GM18868 (cell line): ENCODE measurements around the gene MAN2C1.
"Not testable (repeated sequence)": the region's sequence is repeated elsewhere in the genome, so short reads cannot be mapped to it uniquely, and the experiment has no call there.

ENCODE experiments used
- ATAC-seq: cut with Tn5 transposase; IDR thresholded peaks from one replicate; pipeline ENCODE4 v1.9.1; 2021; ENCODE audit warnings: mild to moderate bottlenecking, moderate library complexity; ENCODE audit not compliant: unreplicated experiment

The MAN2C1 gene

DNA sequence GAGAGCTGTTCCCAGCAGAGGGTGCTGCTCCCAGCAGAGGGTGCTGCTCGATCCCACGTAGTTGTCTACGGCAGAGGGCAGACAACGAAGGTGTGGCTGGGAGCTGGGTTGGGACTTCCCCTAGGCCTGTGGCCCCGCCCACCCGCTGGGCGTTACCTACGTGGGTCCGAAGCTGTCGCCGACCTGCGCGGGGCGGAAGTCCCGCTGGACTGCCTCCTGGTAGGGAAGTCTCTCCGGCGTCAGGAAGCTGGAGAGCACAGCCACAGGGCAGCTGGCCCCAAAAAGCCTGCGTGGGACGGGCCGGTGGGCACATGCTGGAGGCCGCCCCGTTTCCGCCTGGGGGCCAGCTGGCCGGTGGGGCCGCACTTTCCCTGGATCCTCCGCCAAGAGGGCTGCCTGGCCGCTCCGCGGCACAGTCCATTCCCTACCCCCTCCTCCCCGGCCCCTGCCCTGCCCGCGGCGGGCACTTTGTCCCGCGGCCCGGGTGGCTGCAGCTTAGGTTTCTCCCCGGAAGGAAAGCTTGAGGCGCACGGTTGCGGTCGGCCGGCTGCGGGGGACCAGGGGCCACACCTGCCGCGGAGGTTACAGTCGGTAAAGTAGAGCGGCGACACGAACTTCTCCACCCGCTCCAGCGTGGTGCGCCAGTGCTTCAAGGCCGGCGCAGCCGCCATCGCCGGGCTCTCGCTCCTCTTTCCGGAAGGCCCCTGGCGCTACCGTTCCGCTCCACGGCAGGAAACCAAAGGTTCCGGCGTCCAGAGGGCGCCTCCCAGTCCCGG lies at the start of gene MAN2C1:
MAN2C1 (minus strand) TSS at position 695 of the 776 bp plus-strand sequence; CDS start at position 671, 24 bp downstream.
- ATAC-seq: peak; percentile 89

DNA sequence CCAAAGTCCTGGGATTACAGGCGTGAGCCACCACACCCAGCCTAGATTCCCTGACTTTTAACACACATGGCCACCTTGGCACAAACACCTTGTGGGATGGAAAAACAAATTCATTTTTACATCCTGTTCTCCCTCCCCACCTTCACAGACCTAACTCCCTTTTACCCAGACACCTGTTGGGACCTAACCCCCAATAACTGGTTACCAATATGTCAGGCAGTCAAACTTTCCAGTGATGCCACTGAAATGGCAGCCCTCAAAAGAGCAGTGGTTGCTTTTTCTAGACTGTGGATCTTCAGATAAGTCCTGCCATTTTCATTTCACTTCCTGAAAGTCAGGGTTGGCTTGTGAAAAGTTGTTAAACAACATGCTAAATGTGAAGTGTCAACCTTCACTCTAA lies 48.2 kb upstream of the MAN2C1 start:
- no peak for ATAC-seq

DNA sequence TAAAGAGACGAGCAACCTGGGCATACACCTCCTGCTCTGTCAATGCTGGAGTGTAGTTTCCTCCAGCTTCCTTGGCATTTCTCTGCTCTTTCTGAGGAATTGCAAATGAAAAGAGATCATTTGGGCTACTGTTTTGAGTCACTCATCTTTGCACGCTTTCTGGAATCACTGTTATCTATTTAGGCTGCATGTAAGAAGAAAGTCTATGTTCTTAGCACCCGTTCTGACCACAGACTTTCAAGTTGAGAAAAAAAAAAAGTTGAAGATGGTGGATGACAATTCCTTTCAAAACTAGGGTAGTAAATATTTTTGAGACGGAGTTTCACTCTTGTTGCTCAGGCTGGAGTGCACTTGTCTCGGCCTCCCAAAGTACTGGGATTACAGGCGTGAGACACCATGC lies 41.8 kb upstream of the MAN2C1 start:
- no peak for ATAC-seq

DNA sequence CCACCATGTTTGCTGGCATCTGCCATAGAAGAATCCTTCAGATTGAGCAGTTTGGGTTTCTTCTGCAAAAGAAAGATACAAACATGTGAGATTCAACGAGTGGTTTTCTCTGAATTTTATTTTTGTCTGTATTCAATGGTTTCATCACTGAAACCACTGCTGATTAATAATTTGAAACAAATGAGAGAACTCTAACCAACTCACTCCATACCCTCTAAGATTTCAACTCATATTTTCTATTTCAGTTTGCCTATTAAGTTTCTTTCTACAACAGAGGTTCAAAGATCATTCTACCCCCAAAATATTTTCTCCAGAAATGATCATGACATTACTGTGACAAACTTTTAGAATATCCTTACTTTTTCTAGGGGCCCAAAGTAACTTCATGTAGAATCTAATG lies 38.7 kb upstream of the MAN2C1 start:
- ATAC-seq: no peak

DNA sequence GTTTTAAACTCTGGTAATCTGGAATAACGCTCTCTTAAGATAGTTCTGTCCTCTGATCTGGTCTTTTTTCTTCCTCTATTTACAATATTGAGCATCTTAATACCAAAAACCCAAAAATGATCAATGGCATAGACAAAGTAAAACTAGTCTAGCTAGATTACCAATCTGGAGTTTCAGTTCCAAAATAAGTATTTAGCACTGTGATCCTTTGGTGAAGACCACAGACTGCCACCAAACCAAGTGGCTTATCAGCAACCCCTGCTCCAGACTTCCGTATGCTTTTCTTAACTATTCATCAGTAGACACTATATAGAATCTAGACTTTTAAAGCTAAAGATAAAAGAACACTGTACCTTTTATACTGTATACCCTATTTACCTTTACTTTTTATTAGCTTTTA lies 35.5 kb upstream of the MAN2C1 start:
- no peak for ATAC-seq

DNA sequence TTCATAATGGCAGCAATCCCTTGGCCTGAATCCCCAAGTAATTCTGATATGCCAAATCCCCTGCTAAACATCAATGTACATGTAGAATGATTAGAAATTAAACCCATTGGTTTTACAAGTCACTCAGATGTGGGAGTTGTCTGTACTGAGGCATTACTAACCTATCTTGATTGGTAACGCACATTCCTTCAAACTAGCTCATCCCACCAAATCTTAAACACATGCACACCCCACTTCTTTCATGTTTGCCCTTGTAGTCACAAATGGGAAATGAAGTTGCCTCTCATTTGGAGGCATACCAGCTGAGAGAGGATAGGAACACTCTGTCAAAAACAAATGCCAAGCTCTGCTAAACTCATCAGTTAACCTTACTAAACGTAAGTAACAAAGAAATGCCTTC lies 29.1 kb upstream of the MAN2C1 start:
- ATAC-seq: no peak

DNA sequence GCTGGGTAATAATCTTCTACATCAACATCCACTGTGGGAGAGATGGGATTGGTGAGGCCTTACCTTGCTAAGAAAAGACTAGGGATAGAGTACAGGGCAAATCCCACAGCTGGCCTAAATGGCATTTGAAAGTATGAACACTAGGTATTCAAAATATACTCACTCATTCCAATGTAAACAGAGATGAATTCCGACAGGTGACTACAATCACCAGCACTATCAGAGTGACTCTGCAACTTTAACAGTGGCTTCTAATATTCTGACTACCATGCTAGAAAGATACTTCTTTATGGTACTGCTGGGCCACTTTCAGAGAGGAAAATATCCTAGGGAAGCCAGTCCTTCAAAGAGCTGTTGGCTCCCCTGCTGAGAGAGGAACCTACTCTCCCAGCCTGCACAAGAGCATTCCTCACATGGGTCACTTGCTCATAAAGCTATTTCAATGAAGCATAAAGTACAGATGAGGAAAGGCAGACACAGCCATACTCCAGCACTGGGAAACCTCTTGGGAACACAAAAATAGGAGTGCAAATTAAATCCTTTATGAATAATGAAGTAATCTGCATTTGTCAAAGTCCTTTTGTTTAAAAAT lies 21.5 kb upstream of the MAN2C1 start:
- no peak for ATAC-seq

DNA sequence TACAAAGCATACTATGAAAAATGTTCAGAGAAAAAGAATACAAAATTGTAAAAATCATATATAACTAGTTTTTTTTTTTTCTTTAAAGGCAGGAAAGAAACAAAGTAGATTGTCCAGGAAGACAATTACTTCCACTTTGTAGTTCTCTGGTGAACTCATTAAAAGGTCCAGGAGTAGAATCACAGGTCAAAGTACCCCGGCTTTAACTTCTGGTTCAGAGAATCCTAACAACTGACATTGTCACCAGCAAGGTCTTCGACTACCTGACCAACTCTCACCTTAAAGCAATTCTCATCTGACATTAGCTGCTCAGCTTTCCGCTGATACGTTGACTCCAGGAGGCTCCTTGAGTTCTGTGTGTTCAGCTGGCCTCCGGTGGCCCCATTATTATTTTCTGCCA lies 15.6 kb upstream of the MAN2C1 start:
- not testable (repeated sequence) for ATAC-seq

DNA sequence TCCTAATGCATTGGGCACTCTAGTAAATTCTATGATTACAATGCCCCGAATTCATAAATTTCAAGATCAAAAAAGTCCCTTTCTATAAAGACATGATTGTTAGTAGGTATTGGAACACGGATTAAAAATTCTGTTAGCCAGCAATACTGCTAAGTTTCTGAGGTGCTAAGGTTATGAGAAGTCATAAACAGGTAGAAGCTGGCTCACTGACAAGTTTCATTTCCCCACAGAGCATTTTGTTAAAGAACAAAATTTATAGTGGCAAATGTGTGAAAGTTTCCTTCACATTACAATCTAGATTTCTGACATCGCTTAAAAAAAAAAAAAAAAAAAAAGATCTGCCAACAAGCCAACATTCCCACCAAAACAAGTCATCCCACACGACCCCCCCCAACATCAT lies 12.4 kb upstream of the MAN2C1 start:
- no peak for ATAC-seq

DNA sequence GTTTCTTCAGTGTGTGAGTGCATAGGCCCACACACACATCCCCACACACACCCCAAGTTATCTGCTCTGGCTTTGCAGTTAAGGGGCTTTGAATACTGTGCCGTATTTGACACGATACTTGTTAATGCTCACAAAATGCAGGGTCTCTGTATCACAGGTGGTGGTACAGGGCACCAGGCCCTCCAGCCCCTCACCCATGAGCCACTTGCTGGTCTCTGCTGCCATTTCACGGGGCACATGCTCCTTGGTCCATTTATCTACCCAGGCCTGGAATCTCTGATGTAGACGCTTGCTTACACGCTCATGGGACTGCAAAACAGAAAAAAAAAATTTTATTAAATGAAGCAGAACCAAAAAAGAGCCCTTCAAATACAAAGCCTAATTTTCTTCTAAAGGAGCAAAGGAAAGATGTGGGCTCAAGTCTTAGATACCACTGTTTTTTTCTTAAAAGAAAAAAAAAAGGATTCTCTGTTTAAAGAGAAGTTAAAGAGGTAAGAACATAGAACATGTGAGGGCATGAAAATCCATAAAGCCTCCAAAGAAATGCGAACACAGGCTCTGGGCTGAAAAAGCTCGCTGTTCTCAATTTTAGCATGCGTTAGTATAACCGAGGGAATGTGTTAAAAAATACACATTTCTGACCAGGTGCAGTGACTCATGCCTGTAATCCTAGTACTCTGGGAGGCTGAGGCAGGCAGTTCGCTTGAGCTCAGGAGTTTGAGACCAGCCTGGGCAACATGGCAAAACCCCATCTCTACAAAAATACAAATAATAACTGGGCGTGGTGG lies 3.7 kb upstream of the MAN2C1 start:
- no peak for ATAC-seq

DNA sequence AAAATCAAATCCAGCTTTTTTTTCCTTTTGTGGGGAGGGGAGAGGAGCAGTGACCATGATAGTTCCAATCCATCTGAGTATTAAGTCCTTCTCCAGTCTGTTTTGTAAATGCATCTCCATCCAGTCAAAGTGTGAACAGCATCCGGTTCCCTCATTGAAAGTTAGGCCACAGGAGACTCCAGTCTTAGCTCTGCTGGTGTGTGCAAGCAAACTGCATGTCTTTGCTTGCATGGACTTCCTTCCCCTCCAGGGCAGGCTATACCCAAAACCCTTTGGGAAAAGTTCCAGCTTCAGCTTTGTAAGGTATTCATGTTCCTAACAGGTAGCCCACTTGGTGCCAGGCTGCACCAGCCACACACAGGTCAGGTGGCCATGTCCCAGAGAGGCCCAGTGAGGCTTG lies 3.1 kb upstream of the MAN2C1 start:
- ATAC-seq: no peak

DNA sequence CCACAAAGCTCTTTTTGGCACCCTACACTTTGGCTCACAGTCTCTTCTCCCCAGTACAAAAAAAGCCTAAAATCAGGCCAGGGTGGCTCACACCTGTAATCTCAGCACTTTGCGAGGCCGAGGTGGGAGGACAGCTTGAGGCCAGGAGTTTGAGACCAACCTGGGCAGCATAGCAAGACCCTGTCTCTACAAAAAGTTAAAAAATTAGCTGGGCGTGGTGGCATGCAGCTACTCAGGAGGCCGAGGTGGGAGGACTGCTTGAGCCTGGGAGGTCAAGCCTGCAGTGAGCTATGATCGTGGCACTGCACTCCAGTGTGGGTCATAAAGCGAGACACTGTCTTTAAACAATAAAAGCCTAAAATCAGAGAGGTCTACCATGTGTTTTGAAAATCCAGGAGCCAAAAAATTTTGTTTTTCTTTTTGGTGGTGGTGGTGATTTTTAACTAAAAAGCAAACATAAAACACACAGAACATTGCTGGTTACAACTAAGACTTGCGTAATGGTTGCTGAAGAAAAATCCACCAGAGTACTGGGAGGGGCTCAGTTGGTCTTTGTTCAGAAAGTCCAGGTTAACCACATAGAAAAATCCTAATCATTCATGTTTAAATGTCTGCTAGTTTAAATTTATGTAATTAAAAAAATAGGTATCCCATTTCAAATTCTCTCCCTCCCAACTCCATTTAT lies 1.6 kb upstream of the MAN2C1 start:
- ATAC-seq: no peak

DNA sequence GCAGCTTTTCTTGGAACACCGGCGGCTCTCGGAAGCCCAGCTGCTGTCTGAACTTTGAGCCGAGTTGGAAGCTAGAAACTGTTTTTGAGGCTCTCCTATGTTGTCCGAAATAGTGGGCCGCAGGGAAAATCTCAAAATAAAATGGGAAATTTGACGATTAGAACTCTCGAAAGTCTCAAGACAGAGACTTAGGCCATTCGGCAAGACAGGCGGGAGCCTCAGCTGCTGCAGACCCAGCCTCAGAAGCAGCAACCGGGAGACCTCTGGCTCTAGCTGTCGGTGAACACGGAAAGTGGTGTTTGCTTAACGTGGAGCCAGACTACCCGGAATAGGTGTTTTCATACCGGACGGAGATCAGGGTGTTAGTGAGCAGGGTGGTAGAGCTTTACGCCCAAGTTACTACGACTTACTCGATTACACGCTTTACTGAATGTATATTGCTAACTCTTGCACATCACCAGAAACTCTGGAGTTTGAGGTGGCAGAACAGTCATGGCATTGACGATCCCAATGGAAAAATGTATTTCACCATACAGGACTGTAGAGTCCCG lies 357 bp upstream of the MAN2C1 start:
- no peak for ATAC-seq

DNA sequence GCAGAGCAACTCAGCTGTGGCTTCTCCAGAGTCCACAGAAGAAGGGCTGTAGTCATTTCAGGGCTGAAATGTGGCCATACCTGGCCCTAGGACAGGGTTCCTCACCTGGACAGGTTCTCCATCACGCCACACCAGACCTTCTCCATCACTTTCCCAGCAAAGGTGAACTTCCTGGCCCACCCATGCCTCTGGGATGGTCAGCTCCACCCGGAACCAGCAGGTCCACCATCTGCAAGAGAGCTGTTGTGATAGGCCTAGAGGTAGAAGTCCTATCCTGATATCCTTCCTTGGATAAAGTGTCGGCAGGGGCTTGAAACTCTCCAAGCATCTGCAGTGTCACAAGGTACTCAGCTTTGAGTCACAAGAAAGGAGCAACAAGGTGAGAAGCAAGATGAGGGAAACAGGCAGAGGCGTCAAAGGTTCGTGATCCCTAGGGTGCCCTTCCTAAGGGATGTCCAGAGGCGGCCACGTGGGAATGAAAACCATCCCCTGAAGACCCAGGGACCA lies 948 bp downstream of the MAN2C1 start:
- ATAC-seq: no peak

DNA sequence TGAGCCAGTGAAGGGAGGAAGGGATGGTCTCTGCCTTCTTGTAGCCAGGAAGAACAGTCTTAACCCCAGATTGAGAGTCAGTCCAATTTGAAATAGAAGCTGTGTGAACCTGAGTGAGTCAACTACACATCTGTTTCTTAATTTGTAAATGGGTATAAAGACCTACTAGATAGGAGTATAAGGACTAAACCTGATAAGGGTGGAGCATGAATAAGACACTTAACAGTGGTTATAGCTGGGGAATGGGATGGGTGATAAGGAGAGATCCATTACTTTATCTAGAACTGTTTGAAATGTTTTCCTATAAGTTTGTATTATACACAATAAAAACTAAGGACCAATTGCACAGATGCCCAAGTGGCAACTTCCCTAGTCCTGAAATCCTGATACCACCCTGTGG lies 1.4 kb downstream of the MAN2C1 start:
- ATAC-seq: no peak

DNA sequence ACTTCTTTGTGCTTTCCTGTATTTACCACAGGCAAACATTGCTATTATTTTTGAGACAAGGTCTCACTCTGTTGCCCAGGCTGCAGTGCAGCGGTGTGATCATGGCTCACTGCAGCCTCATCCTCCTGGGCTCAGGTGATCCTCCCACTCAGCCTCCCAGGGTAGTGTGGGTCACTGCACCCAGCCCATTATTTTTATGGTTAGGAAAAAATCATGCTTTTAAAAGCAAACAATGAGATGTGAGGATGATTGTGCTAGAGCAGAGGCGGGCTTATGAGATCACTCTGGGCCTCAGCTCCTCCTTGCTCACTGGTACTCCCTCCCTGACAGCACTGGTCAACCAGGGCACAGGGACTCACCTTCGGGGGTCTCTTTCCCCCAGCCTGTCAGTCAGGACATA lies 2.2 kb downstream of the MAN2C1 start:
- ATAC-seq: no peak

DNA sequence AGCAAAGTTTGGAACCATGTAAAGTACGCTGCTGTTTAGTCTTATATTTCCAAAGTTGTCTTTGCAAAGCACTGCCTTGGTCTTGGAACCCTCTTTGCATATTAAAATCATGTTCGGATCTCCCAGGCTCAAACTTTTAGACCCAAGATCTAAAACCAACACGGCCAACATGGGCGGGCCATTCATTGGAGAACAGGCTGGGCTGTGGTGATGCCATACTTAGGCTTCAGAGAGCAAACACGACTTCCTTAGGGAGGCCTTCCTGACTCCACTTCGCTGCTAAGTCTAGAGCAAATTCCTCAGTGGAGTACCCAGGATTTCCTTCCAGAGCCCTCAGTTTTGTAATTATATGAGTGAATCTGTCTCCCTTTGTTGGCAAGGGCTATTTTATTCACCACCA lies 3.5 kb downstream of the MAN2C1 start:
- no peak for ATAC-seq

DNA sequence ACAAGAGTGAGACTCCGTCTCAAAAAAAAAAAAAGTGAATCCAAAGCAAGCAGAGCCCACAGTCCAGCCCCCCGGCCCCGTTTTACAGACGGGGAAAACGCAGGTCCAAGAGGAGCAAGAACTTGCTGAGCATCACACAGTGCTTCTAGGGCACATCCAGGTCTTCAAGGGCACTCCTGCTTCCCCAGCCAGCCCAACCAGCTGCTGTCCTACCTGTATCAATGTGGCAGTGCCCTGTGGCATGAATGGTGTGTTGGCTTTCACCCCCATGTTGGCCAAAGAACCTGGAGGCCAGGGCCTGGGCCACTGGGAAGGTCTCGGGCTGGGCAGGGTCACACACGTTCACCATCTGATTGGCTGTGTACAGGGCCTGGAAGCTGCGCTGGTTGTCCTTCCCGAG lies 4.6 kb downstream of the MAN2C1 start:
- no peak for ATAC-seq

DNA sequence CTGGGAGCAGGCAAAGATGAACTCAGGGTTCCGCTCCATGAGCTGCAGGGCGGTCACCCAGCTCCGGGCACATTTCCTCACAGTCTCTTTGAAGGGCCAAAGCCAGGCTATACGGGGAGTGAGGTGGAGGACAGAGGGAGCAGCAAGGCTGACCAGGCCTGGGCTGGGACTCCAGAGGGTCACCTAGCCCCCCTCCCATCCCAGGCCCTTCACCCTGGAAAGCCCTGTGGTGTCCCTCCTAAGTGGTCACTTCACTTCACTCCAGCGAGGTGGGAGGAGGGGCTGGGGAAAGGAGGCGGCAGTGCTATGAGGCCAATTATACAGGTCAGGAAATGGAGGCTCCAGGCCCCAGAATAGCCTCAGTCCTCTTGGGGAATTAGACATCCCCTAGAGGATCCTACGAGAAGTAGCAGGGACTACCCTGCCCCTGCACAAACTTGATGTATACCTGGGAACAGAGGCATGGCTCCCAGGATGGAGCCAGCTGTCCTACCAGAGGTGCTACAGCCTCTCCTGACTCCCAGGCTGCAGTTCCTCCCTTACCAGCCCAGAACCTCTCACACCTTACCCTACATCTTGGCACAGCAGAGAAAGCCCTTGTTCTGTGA lies 5.7 kb downstream of the MAN2C1 start:
- no peak for ATAC-seq

DNA sequence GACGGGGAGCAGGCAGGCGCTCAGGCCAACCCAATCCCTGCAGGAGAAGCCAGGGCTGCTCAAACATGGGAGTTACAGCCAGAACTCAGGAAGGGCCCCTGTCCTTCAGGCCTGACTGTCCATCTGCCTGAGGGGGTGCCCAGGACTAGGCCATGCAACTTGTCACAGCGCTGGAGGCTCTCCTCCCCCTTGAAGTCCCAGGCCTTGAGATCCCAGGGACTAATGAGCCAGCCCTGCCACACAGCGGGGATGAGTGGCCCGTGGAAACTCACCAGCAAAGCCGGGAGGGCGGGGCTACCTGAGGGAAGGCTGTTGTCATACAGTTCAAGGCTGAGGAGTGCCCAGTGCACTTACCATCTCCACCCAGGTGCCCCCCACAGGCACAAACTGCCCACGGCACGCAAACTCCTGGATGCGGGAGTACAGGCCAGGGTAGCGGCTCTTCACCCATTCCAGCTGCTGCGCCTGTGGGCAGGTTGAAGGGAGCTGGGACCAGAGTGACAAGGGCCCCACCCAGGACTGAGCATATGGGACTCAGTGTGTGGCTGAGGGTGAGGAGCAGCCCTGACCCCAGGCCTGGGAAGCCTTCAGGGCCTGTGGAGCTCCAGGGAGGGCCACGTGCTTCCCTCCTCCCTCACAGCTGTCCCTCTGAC lies 6.3 kb downstream of the MAN2C1 start:
- no peak for ATAC-seq
